DND-41 (cell line): ENCODE results near the gene SH2D1A.

Experiments
- ATAC-seq: fragments of 200-7000 bp; cut with Tn5 transposase; 3 replicates; pipeline ENCODE4 v1.9.1; 2021; ENCODE audit warnings: low read depth; ENCODE audit not compliant: insufficient read depth
- DNase-seq: peaks from one replicate; pipeline ENCODE4 v3.0.0-alpha.2; 2020
- H2AFZ ChIP-seq: 2 replicates; pipeline ENCODE4 v1.6.0; 2012; ENCODE audit warnings: low read depth, low read length
- H3K27ac ChIP-seq: 2 replicates; pipeline ENCODE4 v1.5.1; 2012; ENCODE audit warnings: low read length, inconsistent platforms
- H3K27me3 ChIP-seq: fragments of 200-600 bp; sonication (generic); 2 replicates; pipeline ENCODE4 v1.6.0; 2012; ENCODE audit warnings: low read length, mild to moderate bottlenecking, inconsistent platforms; ENCODE audit not compliant: insufficient read depth, poor library complexity
- H3K36me3 ChIP-seq: 2 replicates; pipeline ENCODE4 v1.5.1; 2012; ENCODE audit warnings: low read length, inconsistent platforms; ENCODE audit not compliant: insufficient read depth
- H3K4me1 ChIP-seq: 2 replicates; pipeline ENCODE4 v1.5.1; 2012; ENCODE audit warnings: mild to moderate bottlenecking, low read length; ENCODE audit not compliant: insufficient read depth
- H3K4me2 ChIP-seq: 2 replicates; pipeline ENCODE4 v1.6.0; 2012; ENCODE audit warnings: mild to moderate bottlenecking, moderate library complexity, low read length, inconsistent platforms; ENCODE audit not compliant: insufficient read depth
- H3K4me3 ChIP-seq, 2 experiments: fragments of 200-600 bp in 1 of 2; shearing (Covaris generic) in 1 of 2; 2 replicates each; pipeline ENCODE4 v1.5.1; 2012 to 2016; ENCODE audit warnings: inconsistent platforms in 2 of 2, low read length in 2 of 2, mild to moderate bottlenecking in 2 of 2, low read depth in 1 of 2, moderate library complexity in 1 of 2
- H3K79me2 ChIP-seq: 2 replicates; pipeline ENCODE4 v1.6.0; 2012; ENCODE audit warnings: low read length, inconsistent platforms; ENCODE audit not compliant: insufficient read depth
- H3K9ac ChIP-seq: 2 replicates; pipeline ENCODE4 v1.6.0; 2012; ENCODE audit warnings: low read depth, mild to moderate bottlenecking, inconsistent platforms, low read length, moderate library complexity
- H3K9me3 ChIP-seq: 2 replicates; pipeline ENCODE4 v1.5.1; 2012; ENCODE audit warnings: low read length, moderate library complexity, mild to moderate bottlenecking, inconsistent platforms; ENCODE audit not compliant: insufficient read depth, severe bottlenecking
- H4K20me1 ChIP-seq: 2 replicates; pipeline ENCODE4 v1.6.0; 2012; ENCODE audit warnings: low read length; ENCODE audit not compliant: insufficient read depth
- CTCF ChIP-seq: IDR thresholded peaks from 2 replicates; pipeline ENCODE4 v1.5.1; 2012; ENCODE audit warnings: borderline replicate concordance, low read length, moderate library complexity, mild to moderate bottlenecking; ENCODE audit not compliant: poor library complexity, severe bottlenecking; ENCODE audit errors: extremely low read depth
- EZH2 ChIP-seq: IDR thresholded peaks from 3 replicates; pipeline ENCODE4 v1.6.1; 2012; ENCODE audit warnings: borderline replicate concordance, low read depth, mild to moderate bottlenecking, moderate library complexity, low read length, inconsistent platforms; ENCODE audit not compliant: severe bottlenecking

Gene SH2D1A

GRCh38 chrX:124388562-124388961, 42.2 kb downstream of the SH2D1A start:
- peak overlapping the region; percentile 57 for H3K27ac ChIP-seq
- ATAC-seq (peak; percentile 78), DNase-seq (peak; percentile 72)
- TF ChIP-seq CTCF (peak; percentile 70), EZH2 (no peak)
- no peak overlapping the region for H2AFZ ChIP-seq
- no peaks in the 10 kb centered on the region for H3K9me3 ChIP-seq
- no peak overlapping the region for H3K4me3 ChIP-seq
- no peaks in the 10 kb centered on the region for H3K79me2 ChIP-seq
- H3K36me3 ChIP-seq, result peaks cover 11% of the 10 kb centered on the region
- peaks cover 65% of the 10 kb centered on the region for H3K4me1 ChIP-seq
- H3K9ac ChIP-seq, result no peak overlapping the region
- H3K4me2 ChIP-seq, result no peak overlapping the region
- H4K20me1 ChIP-seq, result no peaks in the 10 kb centered on the region
- H3K27me3 ChIP-seq, result no peaks in the 10 kb centered on the region

GRCh38 chrX:124392794-124393193, 46.4 kb downstream of the SH2D1A start:
- peak overlapping the region; percentile 98 for H3K27ac ChIP-seq
- H3K27me3 ChIP-seq, result no peaks in the 10 kb centered on the region
- H3K36me3 ChIP-seq, result no peaks in the 10 kb centered on the region
- H3K4me2 ChIP-seq, result no peak overlapping the region
- DNase-seq, result no peak
- ATAC-seq, result no peak
- H2AFZ ChIP-seq, result no peak overlapping the region
- H3K9me3 ChIP-seq, result no peaks in the 10 kb centered on the region
- peaks cover 75% of the 10 kb centered on the region for H3K4me1 ChIP-seq
- H3K9ac ChIP-seq, result peak overlapping the region; percentile 24; the same call in 1 of the 2 replicates
- H3K79me2 ChIP-seq, result no peaks in the 10 kb centered on the region
- H3K4me3 ChIP-seq, result no peak overlapping the region
- TF ChIP-seq EZH2 (no peak), CTCF (no peak)
- no peaks in the 10 kb centered on the region for H4K20me1 ChIP-seq

GRCh38 chrX:124393238-124393637, 46.9 kb downstream of the SH2D1A start:
- H3K9me3 ChIP-seq, result no peaks in the 10 kb centered on the region
- no peak overlapping the region for H3K4me3 ChIP-seq
- peaks cover 70% of the 10 kb centered on the region for H3K4me1 ChIP-seq
- peak overlapping the region; percentile 98 for H3K27ac ChIP-seq
- no peak for TF ChIP-seq EZH2
- no peak for TF ChIP-seq CTCF
- peak overlapping the region; percentile 24; the same call in 1 of the 2 replicates for H3K9ac ChIP-seq
- H3K79me2 ChIP-seq, result no peaks in the 10 kb centered on the region
- H4K20me1 ChIP-seq, result no peaks in the 10 kb centered on the region
- H3K4me2 ChIP-seq, result no peak overlapping the region
- DNase-seq (no peak), ATAC-seq (no peak)
- no peaks in the 10 kb centered on the region for H3K27me3 ChIP-seq
- H3K36me3 ChIP-seq, result no peaks in the 10 kb centered on the region
- H2AFZ ChIP-seq, result no peak overlapping the region

GRCh38 chrX:124393659-124394058, 47.3 kb downstream of the SH2D1A start:
- Histone ChIP-seq H3K9me3 (no peaks in the 10 kb centered on the region), H3K27me3 (no peaks in the 10 kb centered on the region), H3K79me2 (no peaks in the 10 kb centered on the region), H3K9ac (peak overlapping the region; percentile 59; the same call in 1 of the 2 replicates), H3K27ac (peak overlapping the region; percentile 98), H3K4me1 (peaks cover 66% of the 10 kb centered on the region), H3K36me3 (no peaks in the 10 kb centered on the region), H2AFZ (peak overlapping the region; percentile 38; the same call in 1 of the 2 replicates), H3K4me2 (peak overlapping the region; percentile 60; the same call in 1 of the 2 replicates), H3K4me3 (no peak overlapping the region), H4K20me1 (no peaks in the 10 kb centered on the region)
- TF ChIP-seq EZH2 (no peak), CTCF (no peak)
- ATAC-seq (no peak), DNase-seq (no peak)
